OCI-LY3 (cell line): ENCODE data around the gene HOXB3.

Experiments used
- CTCF ChIP-seq: fragments of 200-600, 300-600 bp; sonication (generic); IDR thresholded peaks from 2 replicates; pipeline ENCODE4 v1.5.1; 2014; ENCODE audit warnings: antibody characterized with exemption, low read length, low read depth
- EZH2phosphoT487 ChIP-seq: fragments of 200-600 bp; shearing (Covaris generic); IDR thresholded peaks from 2 replicates; pipeline ENCODE4 v1.6.1; 2018; ENCODE audit warnings: antibody characterized with exemption, mixed run types, low read depth

DNA sequence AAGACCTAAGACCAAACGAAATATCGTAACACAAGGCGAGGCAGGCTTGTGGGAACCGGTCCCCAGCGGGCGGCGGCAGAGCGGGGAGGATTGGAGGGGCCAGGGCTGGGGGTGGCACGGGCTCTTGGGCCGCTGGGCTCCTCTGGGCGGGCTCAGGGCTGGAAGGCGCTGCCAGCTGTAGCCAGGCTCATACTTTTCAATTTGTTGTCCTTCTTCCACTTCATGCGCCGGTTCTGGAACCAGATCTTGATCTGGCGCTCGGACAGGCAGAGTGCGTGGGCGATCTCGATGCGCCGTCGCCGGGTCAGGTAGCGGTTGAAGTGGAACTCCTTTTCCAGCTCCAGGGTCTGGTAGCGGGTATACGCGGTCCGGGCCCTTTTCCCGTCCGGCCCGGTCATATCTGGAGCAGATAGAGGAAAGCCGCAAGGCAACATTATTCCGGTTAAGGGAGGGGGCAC, 2.0 kb upstream of the HOXB3 start:
- TF ChIP-seq CTCF (no peak), EZH2phosphoT487 (no peak)
